Astrocyte of the spinal cord (primary cell): ENCODE results near the gene PRR5L.

Experiments
- DNase-seq: peaks from one replicate; pipeline ENCODE4 v3.0.0; 2011; ENCODE audit warnings: low read depth, low spot score
- H3K4me3 ChIP-seq: 2 replicates; pipeline ENCODE4 v1.5.1; 2011; ENCODE audit warnings: low read depth, mild to moderate bottlenecking, low read length, moderate library complexity
- in situ Hi-C: cut with HindIII; loops from 2 replicates; pipeline ENCODE4 v1.10.0; 2017; ENCODE audit warnings: low sequenced_read_pairs
- TF ChIP-seq, protein P1 (sequence below): IDR thresholded peaks from 2 replicates; pipeline ENCODE4 v1.5.1; 2012; ENCODE audit warnings: low read depth, mild to moderate bottlenecking, low read length, inconsistent platforms

PRR5L gene

GRCh38 chr11:36306888-36307287 lies 10.8 kb downstream of the PRR5L start:
- in situ Hi-C loops = no loop called here
- H3K4me3 ChIP-seq = no peak overlapping the region
- TF ChIP-seq, protein P1, sequence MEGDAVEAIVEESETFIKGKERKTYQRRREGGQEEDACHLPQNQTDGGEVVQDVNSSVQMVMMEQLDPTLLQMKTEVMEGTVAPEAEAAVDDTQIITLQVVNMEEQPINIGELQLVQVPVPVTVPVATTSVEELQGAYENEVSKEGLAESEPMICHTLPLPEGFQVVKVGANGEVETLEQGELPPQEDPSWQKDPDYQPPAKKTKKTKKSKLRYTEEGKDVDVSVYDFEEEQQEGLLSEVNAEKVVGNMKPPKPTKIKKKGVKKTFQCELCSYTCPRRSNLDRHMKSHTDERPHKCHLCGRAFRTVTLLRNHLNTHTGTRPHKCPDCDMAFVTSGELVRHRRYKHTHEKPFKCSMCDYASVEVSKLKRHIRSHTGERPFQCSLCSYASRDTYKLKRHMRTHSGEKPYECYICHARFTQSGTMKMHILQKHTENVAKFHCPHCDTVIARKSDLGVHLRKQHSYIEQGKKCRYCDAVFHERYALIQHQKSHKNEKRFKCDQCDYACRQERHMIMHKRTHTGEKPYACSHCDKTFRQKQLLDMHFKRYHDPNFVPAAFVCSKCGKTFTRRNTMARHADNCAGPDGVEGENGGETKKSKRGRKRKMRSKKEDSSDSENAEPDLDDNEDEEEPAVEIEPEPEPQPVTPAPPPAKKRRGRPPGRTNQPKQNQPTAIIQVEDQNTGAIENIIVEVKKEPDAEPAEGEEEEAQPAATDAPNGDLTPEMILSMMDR = peak; percentile 60
- peak; percentile 75 for DNase-seq

DNA sequence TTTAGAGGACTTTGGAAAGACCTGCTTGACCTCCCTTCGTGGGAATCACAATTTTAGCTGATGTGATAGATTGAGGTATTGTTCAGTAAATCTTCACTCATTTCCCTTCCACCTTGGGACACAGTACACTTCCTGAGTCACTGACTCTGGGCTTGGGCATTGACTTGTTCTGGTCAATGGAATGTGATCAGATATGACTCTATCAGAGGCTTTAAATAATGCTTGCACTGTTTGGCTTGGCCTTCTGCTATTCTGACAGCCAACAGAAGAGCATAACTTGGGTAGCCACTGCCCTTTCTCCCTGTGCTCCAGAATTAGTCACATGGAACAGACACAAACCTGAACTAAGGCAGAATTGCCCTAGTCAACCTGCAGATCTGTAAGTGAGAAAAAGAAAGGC lies 12.5 kb downstream of the PRR5L start:
- DNase-seq = no peak
- TF ChIP-seq, protein P1 = no peak
- in situ Hi-C loops = no loop called here
- H3K4me3 ChIP-seq = no peak overlapping the region

GRCh38 chr11:36309779-36310178 lies 13.7 kb downstream of the PRR5L start:
- in situ Hi-C loops = no loop called here
- TF ChIP-seq, protein P1 = no peak
- no peak overlapping the region for H3K4me3 ChIP-seq
- DNase-seq = no peak

DNA sequence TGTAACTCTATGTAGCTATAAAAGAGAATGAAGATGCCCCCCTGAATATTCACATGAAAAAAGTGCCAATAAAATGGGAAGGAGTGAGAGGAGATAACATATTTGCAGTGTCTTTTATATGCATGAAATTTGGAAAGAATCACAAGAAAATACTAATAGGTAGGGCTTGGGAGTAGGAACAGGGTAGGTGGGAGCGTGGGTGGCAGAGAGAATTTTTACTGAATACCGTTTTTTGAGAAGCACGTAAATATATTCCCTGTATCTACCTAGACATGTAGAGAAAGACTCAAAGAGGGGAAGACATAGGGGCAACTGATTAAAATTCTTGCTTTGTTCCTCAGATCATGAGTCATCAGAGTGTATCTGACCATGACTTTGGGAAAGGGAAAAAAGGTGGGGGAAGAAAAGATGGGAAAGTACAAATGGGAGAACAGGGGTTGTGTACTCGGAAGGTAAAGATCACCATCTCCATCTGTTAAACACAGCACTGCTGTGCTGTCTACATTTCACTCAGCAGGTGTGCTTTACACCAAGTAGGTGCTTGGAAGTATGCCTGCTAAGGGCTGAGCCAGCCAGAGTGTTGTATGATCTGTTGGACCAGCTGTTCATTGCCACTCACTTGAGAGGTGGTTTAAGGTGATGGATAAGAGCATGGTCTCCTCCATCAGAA lies 16.0 kb downstream of the PRR5L start:
- no peak for DNase-seq
- TF ChIP-seq, protein P1 = no peak
- H3K4me3 ChIP-seq = no peak overlapping the region
- in situ Hi-C loops = no loop called here

DNA sequence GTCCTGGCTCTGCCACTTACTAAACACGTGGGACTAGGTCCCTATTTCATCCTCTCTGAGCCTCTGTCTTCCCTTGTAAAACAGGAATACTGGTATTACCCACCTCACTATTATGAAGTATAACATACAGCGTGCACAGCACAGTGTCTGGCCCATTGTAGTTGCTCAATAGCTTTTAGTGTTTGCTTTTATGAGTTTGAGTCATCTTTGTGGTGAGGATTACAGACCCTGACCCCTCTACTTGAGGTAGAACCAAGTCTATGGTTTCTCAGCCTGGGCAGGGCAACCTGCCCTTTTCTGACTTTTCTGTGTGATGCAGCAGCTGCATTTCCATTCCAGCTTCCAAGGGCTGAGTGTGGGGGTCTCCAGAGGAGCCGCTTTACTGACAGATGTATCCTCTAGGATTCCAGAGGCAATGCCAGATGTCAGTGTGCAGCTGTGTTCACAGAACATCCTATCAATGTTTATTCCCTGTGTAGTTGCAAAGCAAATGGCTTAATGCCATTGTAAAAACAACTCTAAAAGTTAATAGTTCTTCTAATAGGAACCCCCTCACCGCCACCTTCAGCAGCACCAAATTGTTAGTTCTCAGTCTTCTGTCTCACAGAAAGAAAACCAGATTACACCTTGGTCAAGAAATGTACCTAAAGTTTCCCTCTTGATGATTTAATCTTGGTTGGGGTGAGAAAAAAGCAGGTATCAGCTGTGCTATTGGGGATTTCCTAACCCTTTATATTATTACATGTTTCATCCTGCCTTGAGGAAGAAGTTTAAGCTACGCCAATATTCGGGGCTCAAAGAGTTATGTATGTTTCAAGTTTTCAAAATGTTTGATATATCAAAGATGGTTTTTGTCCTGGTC lies 16.8 kb downstream of the PRR5L start:
- in situ Hi-C loops = no loop called here

GRCh38 chr11:36313750-36314433 lies 17.8 kb downstream of the PRR5L start:
- TF ChIP-seq, protein P1 = no peak
- no peak overlapping the region for H3K4me3 ChIP-seq
- DNase-seq = no peak
- in situ Hi-C loops = no loop called here

More for the DNA sequence above, 16.8 kb downstream of the PRR5L start:
- DNase-seq = peak; percentile 90
- TF ChIP-seq, protein P1 = no peak
- no peak overlapping the region for H3K4me3 ChIP-seq
